Heart right ventricle (tissue), 16 donors: ENCODE measurements around the gene ZNF423. TPM values are rescaled to one million over a fixed set of nuclear protein-coding genes. Genes with fewer than 3 reads are reported as not detected.

Experiments used
- ATAC-seq, 8 donors: fragments of 200-7000 bp; cut with Tn5 transposase; one replicate each; pipeline ENCODE4 v1.9.1; 2020; ENCODE audit warnings: mild to moderate bottlenecking in 8 of 8, moderate library complexity in 8 of 8, moderate number of reproducible peaks in 1 of 8
- DNase-seq, 2 donors: peaks; one replicate each; pipeline ENCODE4 v3.0.0-alpha.2; 2020
- H3K27ac ChIP-seq, 10 donors: fragments of 200-600 bp; sonication (generic) in 2 of 10; one replicate each; pipeline versions ENCODE4 v1.5.0 to v1.8.0; 2020 to 2022; ENCODE audit warnings: mild to moderate bottlenecking in 3 of 10
- H3K27me3 ChIP-seq, 7 donors: fragments of 200-600 bp; one replicate each; pipeline ENCODE4 v1.8.0; 2021 to 2022; ENCODE audit warnings: mild to moderate bottlenecking in 2 of 7
- H3K36me3 ChIP-seq, 9 donors: fragments of 200-600 bp; sonication (generic) in 1 of 9; one replicate each; pipeline versions ENCODE4 v1.5.0 to v1.8.0; 2020 to 2022; ENCODE audit warnings: mild to moderate bottlenecking in 2 of 9
- H3K4me1 ChIP-seq, 9 donors: fragments of 200-600 bp; sonication (generic) in 1 of 9; one replicate each; pipeline versions ENCODE4 v1.5.0 to v1.8.0; 2020 to 2022; ENCODE audit warnings: mild to moderate bottlenecking in 4 of 9
- H3K4me3 ChIP-seq, 10 donors: fragments of 200-600 bp; sonication (generic) in 2 of 10; one replicate each; pipeline versions ENCODE4 v1.5.0 to v1.8.0; 2020 to 2022; ENCODE audit warnings: mild to moderate bottlenecking in 7 of 10, moderate library complexity in 2 of 10
- H3K9me3 ChIP-seq, 11 donors: fragments of 200-600 bp in 10 of 11; sonication (generic) in 2 of 11; one replicate each; pipeline versions ENCODE4 v1.5.0 to v1.8.0; 2013 to 2022; ENCODE audit warnings: mild to moderate bottlenecking in 2 of 11, control low read depth in 1 of 11, moderate library complexity in 1 of 11
- WGBS, 2 donors: extraction: QIAGEN DNeasy Blood & Tissue Kit; methylation state at CpG; one replicate each; pipeline ENCODE4 v1.1.7; 2013; ENCODE audit warnings: inconsistent platforms in 1 of 2; 5-methylcytosine and 5-hydroxymethylcytosine counted together
- intact Hi-C, 10 donors: fragments of 100-400 bp; cut with DNase I; formaldehyde crosslinking; loops; one replicate each; pipeline versions ENCODE4 v1.11.1 to v1.14.2; 2022
- polyA plus RNA-seq, 2 donors: library from polyadenylated mRNA; stranded (reverse); fragments of 200-250 nt; gene quantifications; one replicate each; pipeline ENCODE4 v1.2.3, GENCODE V29; 2013
- total RNA-seq, 10 donors: library from RNA; stranded (reverse); fragmentation: NEBNext Ultra II Directional in 3 of 10; extraction: Animal tissue kit (Norgen Biotek cat#: 25700) in 3 of 10; gene quantifications; one replicate each; pipeline versions ENCODE4 v1.2.1 to v1.2.4, GENCODE V29; 2021 to 2023
- TF ChIP-seq, protein P1 (sequence below), 9 donors: fragments of 200-600 bp; sonication (generic) in 2 of 9; IDR thresholded peaks; one replicate each; pipeline versions ENCODE4 v1.5.0 to v1.8.0; 2021 to 2022; ENCODE audit warnings: antibody characterized with exemption in 9 of 9, mild to moderate bottlenecking in 5 of 9, moderate library complexity in 1 of 9
- donor health status: Arrhythmogenic right ventricular cardiomyopathy.
- donor health status: ischemic (EF 13 %, LVEDD 7.1; RV severe dilation, severe dysfunction).
- donor health status: healthy with polysubstance abuse.
- donor health status: DM: no; HTN: yes; CAD: no.
- donor health status: DM: no; HTN: no; CAD: no.
- donor health status: ischemic (EF 25% LVEDD 6.9; RV normal size, moderate dysfunction).
- donor health status: ischemic (EF 25% LVEDD 5.7; RV mildly dilated, moderate dysfunction).
- donor health status: healthy.
- donor health status: DM: yes; HTN: yes; CAD: no.
- donor health status: Ischemic cardiomyopathy.
- donor health status: ischemic (EF 35%, LVEDD 5.7; RV mildly dilated, moderate dysfunction).
- donor health status: nonischemic (EF 11% LVEDD 7.7; RV severe dilation, severe dysfunction).
- donor health status: DM: yes; HTN: yes; CAD: no.
- donor health status: PGD.
- donor health status: ischemic (EF 29% LVEDD 5.4; RV normal size, mild dysfunction).
- donor health status: nonischemic (EF 23%, LVEDD 6.1; RV moderate dilation, normal function).

Gene ZNF423
- total and polyA plus RNA-seq, 12 donors: 2.6 to 10.6 (median 7.0) TPM

DNA sequence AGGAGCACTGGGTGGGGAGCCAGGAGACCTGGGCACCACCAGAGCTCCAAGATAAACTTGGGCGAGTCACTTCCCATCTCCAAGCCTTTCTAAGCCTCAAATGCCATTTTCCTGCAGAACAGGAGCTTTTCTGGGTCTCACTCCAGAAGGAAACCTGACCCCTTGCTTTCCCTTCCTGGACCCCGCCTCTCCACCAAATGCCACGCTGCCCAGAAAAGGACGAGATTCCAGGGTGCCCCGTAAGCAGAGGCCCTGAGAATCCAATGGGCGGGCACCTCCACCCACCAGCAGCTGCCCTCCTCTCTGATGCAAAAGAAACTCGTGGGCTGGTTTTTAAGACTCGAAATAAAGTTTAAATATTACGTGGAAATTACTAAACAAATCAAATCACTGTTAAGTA is 31.3 kb downstream of the ZNF423 start:
- WGBS, 2 donors: 57 to 63% methylated on average over 9 of the region's 9 CpGs
- Histone ChIP-seq H3K4me3 (no peak overlapping the region), H3K9me3 (no peaks in the 10 kb centered on the region), H3K27me3 (no peaks in the 10 kb centered on the region), H3K36me3 (no peaks in the 10 kb centered on the region), H3K27ac (peak overlapping the region in 9 of 10 donors; percentile 11 to 85 (median 62)), H3K4me1 (peaks cover 17 to 72% (median 41%) of the 10 kb centered on the region in 9 donors)
- no peak for ATAC-seq
- no peak for DNase-seq
- intact Hi-C loops: no loop called here
- TF ChIP-seq, protein P1, sequence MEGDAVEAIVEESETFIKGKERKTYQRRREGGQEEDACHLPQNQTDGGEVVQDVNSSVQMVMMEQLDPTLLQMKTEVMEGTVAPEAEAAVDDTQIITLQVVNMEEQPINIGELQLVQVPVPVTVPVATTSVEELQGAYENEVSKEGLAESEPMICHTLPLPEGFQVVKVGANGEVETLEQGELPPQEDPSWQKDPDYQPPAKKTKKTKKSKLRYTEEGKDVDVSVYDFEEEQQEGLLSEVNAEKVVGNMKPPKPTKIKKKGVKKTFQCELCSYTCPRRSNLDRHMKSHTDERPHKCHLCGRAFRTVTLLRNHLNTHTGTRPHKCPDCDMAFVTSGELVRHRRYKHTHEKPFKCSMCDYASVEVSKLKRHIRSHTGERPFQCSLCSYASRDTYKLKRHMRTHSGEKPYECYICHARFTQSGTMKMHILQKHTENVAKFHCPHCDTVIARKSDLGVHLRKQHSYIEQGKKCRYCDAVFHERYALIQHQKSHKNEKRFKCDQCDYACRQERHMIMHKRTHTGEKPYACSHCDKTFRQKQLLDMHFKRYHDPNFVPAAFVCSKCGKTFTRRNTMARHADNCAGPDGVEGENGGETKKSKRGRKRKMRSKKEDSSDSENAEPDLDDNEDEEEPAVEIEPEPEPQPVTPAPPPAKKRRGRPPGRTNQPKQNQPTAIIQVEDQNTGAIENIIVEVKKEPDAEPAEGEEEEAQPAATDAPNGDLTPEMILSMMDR (IDR thresholded peaks at IDR 0.05): no peak

DNA sequence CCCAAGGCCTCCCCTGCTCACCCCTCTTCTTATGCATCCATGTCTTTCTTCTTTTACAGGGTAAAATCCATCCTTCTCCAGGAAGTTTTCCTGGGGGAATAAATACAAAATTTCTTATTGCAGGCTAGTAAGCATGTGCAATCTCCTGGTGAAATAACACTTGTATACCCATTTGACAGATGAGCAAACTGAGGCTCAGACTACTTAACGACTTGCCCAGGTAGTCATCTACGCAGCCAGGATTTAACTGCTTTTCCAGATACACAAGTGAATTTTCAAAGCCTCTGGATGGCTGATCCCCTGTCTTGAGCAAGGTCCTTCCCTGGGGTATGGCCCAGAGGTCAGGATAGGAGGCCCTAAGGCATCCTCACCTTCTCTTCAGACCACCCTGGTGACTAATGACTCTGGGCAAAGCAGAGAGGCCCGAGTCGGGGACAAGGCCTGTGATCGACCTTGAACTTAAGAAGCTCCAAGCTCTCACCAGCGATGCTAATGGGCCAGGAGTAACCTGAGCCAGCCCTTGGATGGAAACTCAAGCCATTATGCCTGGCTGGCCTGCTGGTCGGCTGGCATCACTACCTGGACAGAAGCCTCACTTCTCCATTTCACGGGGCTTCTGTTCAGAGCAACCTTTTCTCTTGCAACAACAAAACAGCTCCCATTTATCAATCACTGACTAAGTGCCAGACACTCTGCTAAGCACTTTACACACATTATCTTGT is 33.1 kb downstream of the ZNF423 start:
- no peak for ATAC-seq
- 75 to 82% methylated on average over 8 of the region's 8 CpGs for WGBS, 2 donors
- H3K4me1 ChIP-seq: peaks cover 8 to 54% (median 31%) of the 10 kb centered on the region in 9 donors

DNA sequence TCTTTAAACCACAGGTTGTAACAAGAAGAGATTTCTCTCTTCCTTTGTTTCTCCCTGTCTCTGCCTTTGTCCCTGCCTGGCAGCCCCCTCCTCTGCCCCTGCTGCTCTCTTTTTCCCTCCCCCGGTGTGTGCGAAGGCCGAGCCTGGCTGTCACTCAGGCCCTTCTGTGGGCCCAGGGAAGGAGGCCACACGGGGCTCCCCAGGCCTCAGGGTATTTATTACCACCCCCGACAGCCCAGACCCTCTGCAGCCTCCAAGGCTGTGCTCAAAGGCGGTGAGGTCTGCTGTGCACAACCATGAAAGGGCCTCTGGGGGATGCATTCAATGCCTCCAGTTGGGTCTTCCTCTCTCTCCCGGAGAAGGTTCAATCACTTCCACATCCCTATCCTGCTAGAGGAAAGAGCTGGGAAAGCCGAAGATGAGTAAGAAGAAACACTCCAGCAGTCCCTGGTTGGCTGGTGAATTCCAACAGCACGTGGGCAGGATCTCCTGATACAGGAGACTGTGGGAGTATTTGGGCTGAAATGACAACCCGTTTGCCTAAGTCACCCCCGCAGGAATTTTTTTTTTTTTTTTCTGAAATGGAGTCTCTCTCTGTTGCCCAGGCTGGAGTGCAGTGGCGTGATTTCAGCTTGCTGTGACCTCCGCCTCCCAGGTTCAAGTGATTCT is 34.2 kb downstream of the ZNF423 start:
- no peaks in the 10 kb centered on the region for H3K9me3 ChIP-seq
- peaks cover 8 to 49% (median 25%) of the 10 kb centered on the region in 9 donors for H3K4me1 ChIP-seq
- TF ChIP-seq, protein P1 (IDR thresholded peaks at IDR 0.05): no peak
- H3K27ac ChIP-seq: no peak overlapping the region
- H3K36me3 ChIP-seq: no peaks in the 10 kb centered on the region
- WGBS, 2 donors: 77 to 79% methylated on average over 13 of the region's 13 CpGs
- ATAC-seq (no peak), DNase-seq (no peak)
- H3K4me3 ChIP-seq: no peak overlapping the region
- no peaks in the 10 kb centered on the region for H3K27me3 ChIP-seq
- intact Hi-C loops: no loop called here

More for the DNA sequence above, 33.1 kb downstream of the ZNF423 start:
- TF ChIP-seq, protein P1 (IDR thresholded peaks at IDR 0.05): no peak
- H3K27ac ChIP-seq: peak overlapping the region in 1 of 10 donors; percentile 85
- DNase-seq: no peak
- no peaks in the 10 kb centered on the region for H3K9me3 ChIP-seq
- no peaks in the 10 kb centered on the region for H3K36me3 ChIP-seq
- no peaks in the 10 kb centered on the region for H3K27me3 ChIP-seq
- intact Hi-C loops: no loop called here
- H3K4me3 ChIP-seq: no peak overlapping the region

DNA sequence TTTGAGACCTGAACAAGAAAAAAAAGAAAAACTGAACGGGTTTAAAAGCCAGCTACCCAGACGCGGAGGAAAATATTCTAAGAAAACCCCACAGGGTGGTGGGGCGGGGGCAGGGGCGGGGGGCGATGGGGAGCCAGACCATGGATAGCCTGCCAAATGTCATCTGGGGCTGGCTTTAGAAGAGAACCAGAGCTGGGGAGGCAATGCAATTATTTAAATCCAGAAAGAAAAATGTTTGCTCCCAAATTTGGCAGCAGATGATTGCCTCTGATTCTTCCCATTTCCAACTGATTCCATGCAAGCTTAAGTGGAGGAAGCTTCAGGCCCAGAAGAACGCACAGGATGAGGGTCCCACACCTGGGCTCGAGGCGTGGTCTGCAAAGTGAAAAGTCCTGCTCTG is 34.8 kb downstream of the ZNF423 start:
- Histone ChIP-seq H3K9me3 (no peaks in the 10 kb centered on the region), H3K36me3 (no peaks in the 10 kb centered on the region), H3K27ac (no peak overlapping the region), H3K4me1 (peaks cover 7 to 50% (median 22%) of the 10 kb centered on the region in 9 donors), H3K27me3 (no peaks in the 10 kb centered on the region), H3K4me3 (no peak overlapping the region)
- DNase-seq: no peak
- TF ChIP-seq, protein P1 (IDR thresholded peaks at IDR 0.05): no peak
- ATAC-seq: no peak
- 91 to 93% methylated on average over 9 of the region's 9 CpGs for WGBS, 2 donors
- intact Hi-C loops: no loop called here
